ENCODE results near the gene PLA2G4B. TPM values are rescaled to one million over a fixed set of nuclear protein-coding genes. Genes with fewer than 3 reads are reported as not detected.

The PLA2G4B gene
- total RNA-seq, 1 experiment from 2014 or later, result 4.1 TPM

DNA sequence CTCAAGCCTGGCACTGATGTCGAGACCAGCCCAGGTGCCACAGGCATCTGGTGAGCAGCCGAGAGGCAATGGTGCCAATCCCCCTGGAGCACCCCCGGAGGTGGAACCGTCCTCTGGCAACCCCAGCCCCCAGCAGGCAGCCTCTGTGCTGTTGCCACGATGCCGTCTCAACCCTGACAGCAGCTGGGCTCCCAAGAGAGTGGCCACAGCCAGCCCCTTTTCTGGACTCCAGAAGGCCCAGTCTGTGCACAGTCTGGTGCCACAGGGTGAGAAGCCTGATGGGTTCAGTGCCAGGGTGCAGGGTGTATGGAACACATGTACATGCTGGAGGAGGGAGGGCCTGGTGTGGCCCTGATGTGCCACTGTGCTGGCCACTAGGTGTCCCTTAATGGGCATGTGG, 15.7 kb upstream of the PLA2G4B start:
- BruUV-seq (replicated peaks), result no TSS peak
- Mint-ChIP-seq H3K36me3 (ENCODE audit: insufficient read depth, unreplicated experiment) (peaks cover 4% of the 10 kb centered on the region), H3K4me3 (ENCODE audit: low read depth, unreplicated experiment) (no peak overlapping the region), H3K4me1 (ENCODE audit: low read depth, unreplicated experiment) (no peaks in the 10 kb centered on the region), H3K27ac (ENCODE audit: unreplicated experiment) (no peak overlapping the region), H3K9me3 (ENCODE audit: low read depth, unreplicated experiment) (no peaks in the 10 kb centered on the region), H3K27me3 (ENCODE audit: unreplicated experiment) (no peaks in the 10 kb centered on the region)
- no peak for DNase-seq
- CTCF ChIA-PET, result no interaction called here
- intact Hi-C loops (cut with micrococcal nuclease; ENCODE audit: unreplicated experiment), result no loop called here
- TF ChIP-seq, protein P1, sequence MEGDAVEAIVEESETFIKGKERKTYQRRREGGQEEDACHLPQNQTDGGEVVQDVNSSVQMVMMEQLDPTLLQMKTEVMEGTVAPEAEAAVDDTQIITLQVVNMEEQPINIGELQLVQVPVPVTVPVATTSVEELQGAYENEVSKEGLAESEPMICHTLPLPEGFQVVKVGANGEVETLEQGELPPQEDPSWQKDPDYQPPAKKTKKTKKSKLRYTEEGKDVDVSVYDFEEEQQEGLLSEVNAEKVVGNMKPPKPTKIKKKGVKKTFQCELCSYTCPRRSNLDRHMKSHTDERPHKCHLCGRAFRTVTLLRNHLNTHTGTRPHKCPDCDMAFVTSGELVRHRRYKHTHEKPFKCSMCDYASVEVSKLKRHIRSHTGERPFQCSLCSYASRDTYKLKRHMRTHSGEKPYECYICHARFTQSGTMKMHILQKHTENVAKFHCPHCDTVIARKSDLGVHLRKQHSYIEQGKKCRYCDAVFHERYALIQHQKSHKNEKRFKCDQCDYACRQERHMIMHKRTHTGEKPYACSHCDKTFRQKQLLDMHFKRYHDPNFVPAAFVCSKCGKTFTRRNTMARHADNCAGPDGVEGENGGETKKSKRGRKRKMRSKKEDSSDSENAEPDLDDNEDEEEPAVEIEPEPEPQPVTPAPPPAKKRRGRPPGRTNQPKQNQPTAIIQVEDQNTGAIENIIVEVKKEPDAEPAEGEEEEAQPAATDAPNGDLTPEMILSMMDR (IDR thresholded peaks at IDR 0.05; ENCODE audit: unreplicated experiment), result no peak

DNA sequence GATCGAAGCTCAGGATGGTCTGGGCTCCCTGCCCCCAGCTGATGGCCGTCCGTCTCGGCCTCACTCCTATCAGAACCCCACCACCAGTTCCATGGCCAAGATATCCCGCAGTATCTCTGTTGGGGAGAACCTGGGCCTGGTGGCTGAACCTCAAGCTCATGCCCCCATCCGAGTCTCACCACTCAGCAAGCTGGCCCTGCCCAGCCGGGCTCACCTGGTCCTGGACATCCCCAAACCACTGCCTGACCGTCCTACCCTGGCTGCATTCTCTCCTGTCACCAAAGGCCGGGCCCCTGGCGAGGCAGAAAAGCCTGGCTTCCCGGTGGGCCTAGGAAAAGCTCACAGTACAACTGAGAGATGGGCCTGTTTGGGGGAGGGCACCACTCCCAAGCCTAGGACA, 15.1 kb upstream of the PLA2G4B start:
- no TSS peak for BruUV-seq (replicated peaks)
- H3K36me3 Mint-ChIP-seq (ENCODE audit: insufficient read depth, unreplicated experiment), result peaks cover 9% of the 10 kb centered on the region
- CTCF ChIA-PET, result interaction anchor here (1.6 kb wide), 1 partner anchor 12 kb away, joined by 4 read pairs; no protein-coding TSS in a partner anchor
- no peaks in the 10 kb centered on the region for H3K4me1 Mint-ChIP-seq (ENCODE audit: low read depth, unreplicated experiment)
- intact Hi-C loops (cut with micrococcal nuclease; ENCODE audit: unreplicated experiment), result no loop called here
- DNase-seq, result no peak
- no peak overlapping the region for H3K27ac Mint-ChIP-seq (ENCODE audit: unreplicated experiment)
- TF ChIP-seq, protein P1 (IDR thresholded peaks at IDR 0.05; ENCODE audit: unreplicated experiment), result no peak
- H3K9me3 Mint-ChIP-seq (ENCODE audit: low read depth, unreplicated experiment), result no peaks in the 10 kb centered on the region
- no peak overlapping the region for H3K4me3 Mint-ChIP-seq (ENCODE audit: low read depth, unreplicated experiment)
- no peaks in the 10 kb centered on the region for H3K27me3 Mint-ChIP-seq (ENCODE audit: unreplicated experiment)

DNA sequence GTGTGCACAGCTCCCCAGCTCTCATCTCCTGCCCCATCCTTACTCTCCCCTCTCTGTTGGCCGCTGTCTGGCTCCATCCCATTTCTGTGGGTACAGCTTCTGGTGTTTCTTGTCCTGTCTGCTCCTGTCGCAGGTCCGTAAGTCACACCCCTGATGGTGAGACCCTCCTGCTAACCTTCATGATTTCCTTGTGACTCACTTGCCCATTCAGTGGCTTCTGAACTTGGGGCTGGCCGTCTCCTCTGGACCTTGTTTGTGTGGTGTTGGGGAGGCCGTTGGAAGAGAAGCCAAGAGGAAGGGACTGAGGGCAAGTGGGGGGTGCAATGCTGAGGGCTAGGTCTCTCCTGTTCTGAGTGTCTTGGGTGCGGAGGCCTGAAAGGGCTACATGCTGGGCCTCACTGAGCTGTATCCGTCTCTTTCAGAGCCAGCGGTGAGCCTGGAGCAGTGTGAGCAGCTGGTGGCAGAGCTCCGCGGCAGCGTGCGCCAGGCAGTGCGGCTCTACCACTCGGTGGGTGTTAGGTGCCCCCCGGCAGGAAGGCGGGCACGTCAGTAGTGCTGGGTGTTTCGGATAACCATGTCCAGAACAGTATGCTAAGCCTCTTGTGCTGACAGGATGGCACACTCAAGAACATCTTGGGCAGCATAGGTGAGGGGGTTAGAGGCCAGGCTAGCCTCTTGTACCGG, 14.4 kb upstream of the PLA2G4B start:
- intact Hi-C loops (cut with micrococcal nuclease; ENCODE audit: unreplicated experiment), result no loop called here
- H3K4me3 Mint-ChIP-seq (ENCODE audit: low read depth, unreplicated experiment), result no peak overlapping the region
- peaks cover 13% of the 10 kb centered on the region for H3K36me3 Mint-ChIP-seq (ENCODE audit: insufficient read depth, unreplicated experiment)
- TF ChIP-seq, protein P1 (IDR thresholded peaks at IDR 0.05; ENCODE audit: unreplicated experiment), result no peak
- CTCF ChIA-PET, result interaction anchor here (1.6 kb wide), 1 partner anchor 11 kb away, joined by 4 read pairs; no protein-coding TSS in a partner anchor
- H3K9me3 Mint-ChIP-seq (ENCODE audit: low read depth, unreplicated experiment), result no peaks in the 10 kb centered on the region
- no peak for DNase-seq
- H3K4me1 Mint-ChIP-seq (ENCODE audit: low read depth, unreplicated experiment), result no peaks in the 10 kb centered on the region
- BruUV-seq (replicated peaks), result no TSS peak
- H3K27me3 Mint-ChIP-seq (ENCODE audit: unreplicated experiment), result no peaks in the 10 kb centered on the region
- no peak overlapping the region for H3K27ac Mint-ChIP-seq (ENCODE audit: unreplicated experiment)

DNA sequence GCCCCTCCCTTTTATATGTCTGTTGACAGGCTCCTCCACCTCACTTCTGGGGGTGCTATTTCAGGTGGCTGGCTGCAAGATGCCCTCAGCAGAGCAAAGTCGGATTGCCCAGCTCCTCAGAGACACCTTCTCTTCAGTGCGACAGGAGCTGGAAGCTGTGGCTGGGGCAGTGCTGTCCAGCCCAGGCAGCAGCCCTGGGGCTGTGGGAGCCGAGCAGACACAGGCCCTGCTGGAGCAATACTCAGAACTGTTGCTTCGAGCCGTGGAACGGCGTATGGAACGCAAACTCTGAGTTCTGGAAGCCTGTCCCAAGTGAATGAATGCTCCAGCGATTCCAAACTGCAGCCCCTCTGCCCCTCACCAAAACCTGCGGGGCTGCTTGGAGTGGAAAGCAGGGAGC, 13.5 kb upstream of the PLA2G4B start:
- Mint-ChIP-seq H3K4me3 (ENCODE audit: low read depth, unreplicated experiment) (no peak overlapping the region), H3K27ac (ENCODE audit: unreplicated experiment) (no peak overlapping the region), H3K27me3 (ENCODE audit: unreplicated experiment) (no peaks in the 10 kb centered on the region), H3K9me3 (ENCODE audit: low read depth, unreplicated experiment) (no peaks in the 10 kb centered on the region), H3K4me1 (ENCODE audit: low read depth, unreplicated experiment) (no peaks in the 10 kb centered on the region), H3K36me3 (ENCODE audit: insufficient read depth, unreplicated experiment) (peaks cover 13% of the 10 kb centered on the region)
- no TSS peak for BruUV-seq (replicated peaks)
- DNase-seq, result no peak
- TF ChIP-seq, protein P1 (IDR thresholded peaks at IDR 0.05; ENCODE audit: unreplicated experiment), result no peak
- intact Hi-C loops (cut with micrococcal nuclease; ENCODE audit: unreplicated experiment), result no loop called here
- CTCF ChIA-PET, result interaction anchor here (1.6 kb wide), 1 partner anchor 10 kb away, joined by 4 read pairs; no protein-coding TSS in a partner anchor
